ENCODE results near the gene NAALADL2. TPM values are rescaled to one million over a fixed set of nuclear protein-coding genes. Genes with fewer than 3 reads are reported as not detected.
A peak's percentile ranks its signal among the peaks of the same experiment; 100 is the strongest.

The NAALADL2 gene
- total RNA-seq, 1 experiment from 2014 or later, result 12.8 TPM

- H3K79me2 ChIP-seq (ENCODE audit: low read depth), result no peaks in the 10 kb centered on the region
- H2AFZ ChIP-seq, result no peak overlapping the region
- no peaks in the 10 kb centered on the region; the same call in none of the 2 replicates for H3K9me3 ChIP-seq (ENCODE audit: insufficient read depth, low read depth)
- no peaks in the 10 kb centered on the region for H3K9me2 ChIP-seq (ENCODE audit: insufficient read depth)
- no peak overlapping the region for H3K27ac ChIP-seq
- no peak overlapping the region for H3K4me3 ChIP-seq
- POLR2A ChIA-PET (ENCODE audit: unreplicated experiment), result interaction anchor here (0.6 kb wide), 2 partner anchors 674 to 1880 kb away, joined by 3 to 6 read pairs; no protein-coding TSS in a partner anchor
- H3F3A ChIP-seq (ENCODE audit: insufficient read depth, low read depth), result no peaks in the 10 kb centered on the region
- no peaks in the 10 kb centered on the region for H3K36me3 ChIP-seq (ENCODE audit: low read depth)
- BruUV-seq (replicated peaks), result no TSS peak
- peak in 1 of 2 experiments; percentile 50 for DNase-seq
- H3K4me1 ChIP-seq (replicated peaks; ENCODE audit: insufficient read depth), result peaks cover 15% of the 10 kb centered on the region
- CTCF ChIA-PET, result no interaction called here
- no peaks in the 10 kb centered on the region for H3K27me3 ChIP-seq (ENCODE audit: insufficient read depth, low read depth)
- intact Hi-C loops (cut with micrococcal nuclease; ENCODE audit: unreplicated experiment), result no loop called here
- H4K20me1 ChIP-seq (ENCODE audit: insufficient read depth), result no peaks in the 10 kb centered on the region
- TF ChIP-seq CTCF (conservative IDR thresholded peaks at IDR 0.05) (no peak), EZH2 (IDR thresholded peaks at IDR 0.05; ENCODE audit: low read depth) (no peak)
- peak overlapping the region; percentile 33; the same call in 1 of the 2 replicates for H3K4me2 ChIP-seq
These were observed 477.4 kb downstream of the NAALADL2 start for GRCh38 chr3:175336406-175337133.

- ChIA-PET POLR2A (ENCODE audit: unreplicated experiment) (no interaction called here), CTCF (no interaction called here)
- no peak overlapping the region for H3K4me3 ChIP-seq
- H3K27me3 ChIP-seq (ENCODE audit: insufficient read depth, low read depth), result no peaks in the 10 kb centered on the region
- no peaks in the 10 kb centered on the region for H3K36me3 ChIP-seq (ENCODE audit: low read depth)
- H3K27ac ChIP-seq, result no peak overlapping the region
- BruUV-seq (replicated peaks), result no TSS peak
- no peaks in the 10 kb centered on the region for H3K9me2 ChIP-seq (ENCODE audit: insufficient read depth)
- intact Hi-C loops (cut with micrococcal nuclease; ENCODE audit: unreplicated experiment), result no loop called here
- peaks cover 15% of the 10 kb centered on the region for H3K4me1 ChIP-seq (replicated peaks; ENCODE audit: insufficient read depth)
- no peaks in the 10 kb centered on the region; the same call in none of the 2 replicates for H3K9me3 ChIP-seq (ENCODE audit: insufficient read depth, low read depth)
- no peak overlapping the region for H2AFZ ChIP-seq
- TF ChIP-seq CTCF (conservative IDR thresholded peaks at IDR 0.05) (no peak), EZH2 (IDR thresholded peaks at IDR 0.05; ENCODE audit: low read depth) (no peak)
- no peak overlapping the region for H3K4me2 ChIP-seq
- no peaks in the 10 kb centered on the region for H3K79me2 ChIP-seq (ENCODE audit: low read depth)
- no peaks in the 10 kb centered on the region for H3F3A ChIP-seq (ENCODE audit: insufficient read depth, low read depth)
- DNase-seq, result no peak
- H4K20me1 ChIP-seq (ENCODE audit: insufficient read depth), result no peaks in the 10 kb centered on the region
These were observed 478.5 kb downstream of the NAALADL2 start for GRCh38 chr3:175337631-175338030.

- peak overlapping the region; percentile 3; the same call in 1 of the 2 replicates for H2AFZ ChIP-seq
- H3K27ac ChIP-seq, result no peak overlapping the region
- no TSS peak for BruUV-seq (replicated peaks)
These were observed 479.8 kb downstream of the NAALADL2 start for GRCh38 chr3:175338775-175339535.

More at GRCh38 chr3:175338775-175339535, 479.8 kb downstream of the NAALADL2 start:
- peaks cover 15% of the 10 kb centered on the region for H3K4me1 ChIP-seq (replicated peaks; ENCODE audit: insufficient read depth)
- no peak overlapping the region for H3K4me3 ChIP-seq
- H4K20me1 ChIP-seq (ENCODE audit: insufficient read depth), result no peaks in the 10 kb centered on the region
- H3K36me3 ChIP-seq (ENCODE audit: low read depth), result no peaks in the 10 kb centered on the region
- no peaks in the 10 kb centered on the region for H3K27me3 ChIP-seq (ENCODE audit: insufficient read depth, low read depth)
- POLR2A ChIA-PET (ENCODE audit: unreplicated experiment), result interaction anchor here (0.5 kb wide), 1 partner anchor 1064 kb away, joined by 4 read pairs; no protein-coding TSS in a partner anchor
- DNase-seq, result peak; percentile 39 to 46
- intact Hi-C loops (cut with micrococcal nuclease; ENCODE audit: unreplicated experiment), result no loop called here
- no peaks in the 10 kb centered on the region for H3K79me2 ChIP-seq (ENCODE audit: low read depth)
- H3F3A ChIP-seq (ENCODE audit: insufficient read depth, low read depth), result no peaks in the 10 kb centered on the region
- no peaks in the 10 kb centered on the region for H3K9me2 ChIP-seq (ENCODE audit: insufficient read depth)
- TF ChIP-seq CTCF (conservative IDR thresholded peaks at IDR 0.05), result no peak
- no peak for TF ChIP-seq EZH2 (IDR thresholded peaks at IDR 0.05; ENCODE audit: low read depth)
- H3K4me2 ChIP-seq, result no peak overlapping the region
- CTCF ChIA-PET, result no interaction called here
- H3K9me3 ChIP-seq (ENCODE audit: insufficient read depth, low read depth), result no peaks in the 10 kb centered on the region; the same call in none of the 2 replicates
